A549 (cell line): ENCODE results near the gene SUN1. TPM values are rescaled to one million over a fixed set of nuclear protein-coding genes. Genes with fewer than 3 reads are reported as not detected.

Experiments
- ATAC-seq, 2 experiments: fragments of 200-7000 bp in 1 of 2; fragments of >200 bp in 1 of 2; cut with Nextera tagmentation in 1 of 2; cut with Tn5 transposase in 1 of 2; 3 replicates each; pipeline versions ENCODE4 v1.8.0 to v1.9.1; 2018 to 2020; ENCODE audit warnings: mild to moderate bottlenecking in 1 of 2, moderate library complexity in 1 of 2
- CTCF ChIA-PET: fragments of 300-600 bp; sonication (Branson Sonifier 250); formaldehyde crosslinking; extraction: SDS; loops from one replicate; lab custom pipeline; 2021; ENCODE audit warnings: antibody characterized with exemption, inconsistent platforms; lab: Yijun Ruan, JAX
- POLR2A ChIA-PET: fragments of 350-600 bp; formaldehyde crosslinking; extraction: SDS; loops from one replicate; lab custom pipeline; 2021; ENCODE audit warnings: antibody characterized with exemption, inconsistent platforms; lab: Yijun Ruan, JAX
- DNase-seq, 2 experiments: peaks; one replicate each; pipeline versions ENCODE4 v3.0.0 to v3.0.0-alpha.2; 2011 to 2016; ENCODE audit warnings: low read depth in 1 of 2, low spot score in 1 of 2
- FAIRE-seq: peaks from 2 replicates; lab custom pipeline; 2011; peaks lifted over from hg19 to GRCh38; lab: Jason Lieb, UNC
- H3K27ac ChIP-seq, 2 experiments: fragments of >200 bp; sonication (Bioruptor Twin); formaldehyde crosslinking; 3 replicates each; pipeline ENCODE4 v1.5.1; 2016 to 2017
- H3K4me1 ChIP-seq: fragments of >200 bp; sonication (Bioruptor Twin); formaldehyde crosslinking; 3 replicates; pipeline ENCODE4 v1.6.1; 2016
- H3K4me2 ChIP-seq: fragments of >200 bp; sonication (Bioruptor Twin); formaldehyde crosslinking; 3 replicates; pipeline ENCODE4 v1.6.1; 2016
- H3K4me3 ChIP-seq: fragments of >200 bp; sonication (Bioruptor Twin); formaldehyde crosslinking; 3 replicates; pipeline ENCODE4 v1.5.1; 2016
- H3K9me3 ChIP-seq: fragments of >200 bp; sonication (Bioruptor Twin); formaldehyde crosslinking; 3 replicates; pipeline ENCODE4 v1.6.1; 2016
- CBX2 ChIP-seq: fragments of 200-600 bp; sonication (generic); IDR thresholded peaks from 2 replicates; pipeline ENCODE4 v1.6.1; 2016; ENCODE audit warnings: low read depth, mild to moderate bottlenecking, borderline replicate concordance
- CBX8 ChIP-seq: fragments of 200-600 bp; sonication (generic); IDR thresholded peaks from 2 replicates; pipeline ENCODE4 v1.6.1; 2016
- CEBPB ChIP-seq, 2 experiments: fragments of >200 bp in 1 of 2; sonication (Bioruptor Twin) in 1 of 2; formaldehyde crosslinking in 1 of 2; IDR thresholded peaks; 2 replicates each; pipeline ENCODE4 v1.6.1; 2012 to 2016
- FOSB ChIP-seq: fragments of 250-450 bp; sonication (Bioruptor Pico); IDR thresholded peaks from 2 replicates; pipeline ENCODE4 v1.5.0; 2020; ENCODE audit warnings: mild to moderate bottlenecking, moderate library complexity
- HDAC2 ChIP-seq: fragments of 200-600 bp; sonication (generic); IDR thresholded peaks from 2 replicates; pipeline ENCODE4 v1.6.1; 2016
- HES2 ChIP-seq: fragments of >200 bp; sonication (Bioruptor Twin); formaldehyde crosslinking; IDR thresholded peaks from 2 replicates; pipeline ENCODE4 v1.6.1; 2016
- HEYL ChIP-seq: fragments of 250-450 bp; sonication (Bioruptor Pico); IDR thresholded peaks from 2 replicates; pipeline ENCODE4 v1.8.0; 2021; ENCODE audit warnings: mild to moderate bottlenecking, moderate library complexity
- HOXA7 ChIP-seq: fragments of 250-450 bp; sonication (Bioruptor Pico); IDR thresholded peaks from 2 replicates; pipeline ENCODE4 v1.5.0; 2020; ENCODE audit warnings: mild to moderate bottlenecking, moderate library complexity
- HOXB13 ChIP-seq: fragments of 250-450 bp; sonication (Bioruptor Pico); IDR thresholded peaks from 2 replicates; pipeline ENCODE4 v1.5.0; 2020; ENCODE audit warnings: low read depth, mild to moderate bottlenecking, moderate library complexity
- HOXB5 ChIP-seq: fragments of 250-450 bp; sonication (Bioruptor Pico); IDR thresholded peaks from 2 replicates; pipeline ENCODE4 v1.5.0; 2020; ENCODE audit warnings: mild to moderate bottlenecking, moderate library complexity
- JUNB ChIP-seq: fragments of >200 bp; sonication (Bioruptor Twin); formaldehyde crosslinking; IDR thresholded peaks from 2 replicates; pipeline ENCODE4 v1.6.1; 2016
- KDM1A ChIP-seq: fragments of 200-600 bp; sonication (generic); IDR thresholded peaks from 2 replicates; pipeline ENCODE4 v1.6.1; 2016; ENCODE audit warnings: low read depth, mild to moderate bottlenecking
- KDM5A ChIP-seq: fragments of 200-600 bp; sonication (generic); IDR thresholded peaks from 2 replicates; pipeline ENCODE4 v1.6.1; 2016; ENCODE audit warnings: antibody characterized with exemption, mild to moderate bottlenecking
- MYC ChIP-seq: IDR thresholded peaks from 2 replicates; pipeline ENCODE4 v1.6.1; 2012; ENCODE audit warnings: mild to moderate bottlenecking, inconsistent platforms, low read length, improper control_type of control experiment, borderline replicate concordance
- NFE2L2 ChIP-seq: fragments of 150-350 bp; conservative IDR thresholded peaks from 2 replicates; pipeline ENCODE4 v1.6.1; 2014; ENCODE audit warnings: low read length
- NR3C1 ChIP-seq: fragments of >200 bp; sonication (Bioruptor Twin); formaldehyde crosslinking; IDR thresholded peaks from 3 replicates; pipeline ENCODE4 v1.6.1; 2017
- RAD21 ChIP-seq, 2 experiments: fragments of >200 bp in 1 of 2; sonication (Bioruptor Twin) in 1 of 2; formaldehyde crosslinking in 1 of 2; IDR thresholded peaks in 1 of 2; conservative IDR thresholded peaks in 1 of 2; 2 replicates in 1 of 2; 3 replicates in 1 of 2; pipeline ENCODE4 v1.6.1; 2012 to 2018; ENCODE audit warnings: inconsistent platforms in 1 of 2
- RARB ChIP-seq: fragments of 250-450 bp; sonication (Bioruptor Pico); IDR thresholded peaks from 2 replicates; pipeline ENCODE4 v1.8.0; 2021; ENCODE audit warnings: mild to moderate bottlenecking, moderate library complexity
- REST ChIP-seq: fragments of 200-600 bp; sonication (generic); IDR thresholded peaks from 2 replicates; pipeline ENCODE4 v1.6.1; 2016; ENCODE audit warnings: antibody characterized with exemption, mild to moderate bottlenecking, moderate library complexity
- RFX5 ChIP-seq: fragments of 450-650 bp; IDR thresholded peaks from 2 replicates; pipeline ENCODE4 v1.7.1; 2014; ENCODE audit warnings: antibody characterized with exemption, mild to moderate bottlenecking, moderate library complexity
- RNF2 ChIP-seq: fragments of 200-600 bp; sonication (generic); IDR thresholded peaks from 2 replicates; pipeline ENCODE4 v1.6.1; 2016; ENCODE audit warnings: low read depth, mild to moderate bottlenecking, antibody characterized with exemption, moderate library complexity, borderline replicate concordance
- SREBF2 ChIP-seq: fragments of 450-650 bp; IDR thresholded peaks from 2 replicates; pipeline ENCODE4 v1.6.1; 2014; ENCODE audit warnings: mild to moderate bottlenecking, moderate library complexity
- TP53 ChIP-seq: fragments of 250-450 bp; sonication (Bioruptor Pico); IDR thresholded peaks from 2 replicates; pipeline ENCODE4 v1.5.0; 2021; ENCODE audit warnings: mild to moderate bottlenecking, moderate library complexity
- ZNF302 ChIP-seq: fragments of 250-450 bp; sonication (Bioruptor Pico); IDR thresholded peaks from 2 replicates; pipeline ENCODE4 v1.9.0; 2021; ENCODE audit warnings: inconsistent platforms, mild to moderate bottlenecking, moderate library complexity
- WGBS: methylation state at CpG from one replicate; pipeline ENCODE4 v1.1.6; 2017; ENCODE audit errors: missing lambda C conversion rate; 5-methylcytosine and 5-hydroxymethylcytosine counted together
- polyA plus RNA-seq, 4 experiments: library from polyadenylated mRNA; depleted of rRNA in 3 of 4; stranded (reverse); fragments of >200 nt; fragmentation: RNase III in 1 of 4; extraction: RNeasy Plus Mini Kit Qiagen cat#74134 plus additional on column Dnase treatment in 1 of 4; gene quantifications; 2 replicates in 3 of 4; 3 replicates in 1 of 4; pipeline ENCODE4 v1.2.3, GENCODE V29; 2011 to 2017
- TF ChIP-seq, protein P1 (sequence below): IDR thresholded peaks from 2 replicates; pipeline ENCODE4 v1.6.1; 2012; ENCODE audit warnings: low read depth, borderline replicate concordance

The SUN1 gene
- polyA plus RNA-seq, 2 of the 4 experiments (the other 2 are of a cell fraction) = 60.7 to 130 TPM

DNA sequence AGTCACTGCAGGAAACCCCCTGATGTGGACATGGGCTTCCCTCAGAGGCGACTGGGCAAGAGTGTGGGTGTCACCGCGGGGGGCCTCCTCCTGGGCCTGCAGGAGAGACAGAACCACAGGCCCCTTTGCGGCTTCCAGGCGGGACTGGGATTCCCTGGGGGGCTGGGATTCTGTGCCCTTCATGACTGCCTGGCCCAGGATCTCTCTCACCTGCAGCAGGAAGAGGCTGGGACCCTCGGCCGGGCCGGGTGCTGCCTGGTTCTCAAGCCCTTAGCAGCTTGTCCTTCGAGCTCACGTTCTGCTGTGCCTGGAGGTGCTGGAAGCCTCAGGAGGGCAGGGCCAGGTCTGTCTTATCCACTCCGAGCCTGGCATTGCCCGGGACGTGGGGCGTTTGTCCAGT, 11.8 kb downstream of the SUN1 start:
- Histone ChIP-seq H3K4me1 (no peaks in the 10 kb centered on the region), H3K4me3 (no peak overlapping the region), H3K9me3 (no peaks in the 10 kb centered on the region), H3K4me2 (no peak overlapping the region), H3K27ac (no peak overlapping the region)
- FAIRE-seq (no peak), DNase-seq (no peak), ATAC-seq (no peak)
- 79% methylated on average over 6 of the region's 14 CpGs for WGBS
- ChIA-PET CTCF (interaction anchor here (1.2 to 1.7 kb wide), 3 partner anchors 8 to 79 kb away, joined by 5 to 8 read pairs (median 6); no protein-coding TSS in a partner anchor), POLR2A (no interaction called here)
- TF ChIP-seq HOXB5 (CRISPR knock-in tag) (no peak), CBX2 (no peak), KDM5A (no peak), KDM1A (no peak), HDAC2 (no peak), HOXA7 (CRISPR knock-in tag) (no peak), TP53 (CRISPR knock-in tag) (no peak), HES2 (no peak), SREBF2 (no peak), MYC (no peak), RNF2 (no peak), RFX5 (no peak), ZNF302 (no peak), REST (no peak), RAD21 (conservative IDR thresholded peaks at IDR 0.05 in 1 of 2, IDR thresholded peaks at IDR 0.05 in 1 of 2) (no peak), HEYL (CRISPR knock-in tag) (no peak), CBX8 (no peak), JUNB (no peak)
- TF ChIP-seq, protein P1, sequence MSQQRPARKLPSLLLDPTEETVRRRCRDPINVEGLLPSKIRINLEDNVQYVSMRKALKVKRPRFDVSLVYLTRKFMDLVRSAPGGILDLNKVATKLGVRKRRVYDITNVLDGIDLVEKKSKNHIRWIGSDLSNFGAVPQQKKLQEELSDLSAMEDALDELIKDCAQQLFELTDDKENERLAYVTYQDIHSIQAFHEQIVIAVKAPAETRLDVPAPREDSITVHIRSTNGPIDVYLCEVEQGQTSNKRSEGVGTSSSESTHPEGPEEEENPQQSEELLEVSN = no peak

- H3K27ac ChIP-seq = no peak overlapping the region
- 97% methylated on average over 14 of the region's 15 CpGs for WGBS
- ChIA-PET POLR2A (no interaction called here), CTCF (interaction anchor here (1.2 to 1.7 kb wide), 4 partner anchors 8 to 79 kb away, joined by 4 to 8 read pairs (median 6); no protein-coding TSS in a partner anchor)
- ATAC-seq (no peak), FAIRE-seq (no peak), DNase-seq (no peak)
- H3K4me2 ChIP-seq = no peak overlapping the region
- no peaks in the 10 kb centered on the region for H3K4me1 ChIP-seq
- no peak for TF ChIP-seq HDAC2
- TF ChIP-seq CEBPB (IDR thresholded peaks at IDR 0.05) = no peak
- no peak for TF ChIP-seq JUNB
- TF ChIP-seq HOXB13 = no peak
- H3K9me3 ChIP-seq = no peaks in the 10 kb centered on the region
- no peak overlapping the region for H3K4me3 ChIP-seq
Measured at GRCh38 chr7:844514-844913, 12.2 kb downstream of the SUN1 start.

- no peaks in the 10 kb centered on the region for H3K4me1 ChIP-seq
- no peak for FAIRE-seq
- H3K4me3 ChIP-seq = no peak overlapping the region
- no peak overlapping the region for H3K4me2 ChIP-seq
- ChIA-PET POLR2A (no interaction called here), CTCF (interaction anchor here (0.6 to 1.7 kb wide), 6 partner anchors 9 to 80 kb away, joined by 3 to 8 read pairs (median 6); partner anchors contain the start of gene SUN1)
- no peaks in the 10 kb centered on the region for H3K9me3 ChIP-seq
- DNase-seq = no peak
- ATAC-seq = no peak
- 90% methylated on average over 22 of the region's 22 CpGs for WGBS
- TF ChIP-seq NR3C1 (no peak), FOSB (CRISPR knock-in tag) (no peak), RARB (CRISPR knock-in tag) (no peak), NFE2L2 (no peak)
- TF ChIP-seq, all 56 proteins: peak for 0
- no peak overlapping the region for H3K27ac ChIP-seq
Measured at GRCh38 chr7:845091-845490, 12.8 kb downstream of the SUN1 start.
